GM12891 (cell line): ENCODE results near the gene SOX12.

ENCODE experiments used
- DNase-seq: peaks from one replicate; pipeline ENCODE4 v3.0.0; 2011; ENCODE audit warnings: low spot score; ENCODE audit not compliant: insufficient read length
- FAIRE-seq: peaks from 2 replicates; lab custom pipeline; 2011; peaks lifted over from hg19 to GRCh38; lab: Jason Lieb, UNC
- PAX5 ChIP-seq: IDR thresholded peaks from 2 replicates; pipeline ENCODE4 v1.6.1; 2011; ENCODE audit warnings: low read length, moderate library complexity, mild to moderate bottlenecking; ENCODE audit not compliant: insufficient read depth, severe bottlenecking
- POLR2A ChIP-seq: IDR thresholded peaks from 2 replicates; pipeline ENCODE4 v1.6.1; 2011; ENCODE audit warnings: low read depth, low read length, control low read depth
- POLR2AphosphoS5 ChIP-seq: IDR thresholded peaks from 2 replicates; pipeline ENCODE4 v1.6.1; 2011; ENCODE audit warnings: low read depth, low read length, control low read depth
- POU2F2 ChIP-seq: IDR thresholded peaks from 2 replicates; pipeline ENCODE4 v1.6.1; 2011; ENCODE audit warnings: low read depth, mild to moderate bottlenecking, control low read depth, low read length, moderate library complexity
- SPI1 ChIP-seq: IDR thresholded peaks from 2 replicates; pipeline ENCODE4 v1.6.1; 2011; ENCODE audit warnings: low read depth, low read length, control low read depth
- TAF1 ChIP-seq: IDR thresholded peaks from 2 replicates; pipeline ENCODE4 v1.6.1; 2011; ENCODE audit warnings: low read depth, low read length, control low read depth

Gene SOX12

GRCh38 chr20:361561-361960, 36.2 kb downstream of the SOX12 start:
- FAIRE-seq (peak; percentile 80), DNase-seq (no peak)
- TF ChIP-seq POU2F2 (peak; percentile 91), SPI1 (no peak), PAX5 (peak; percentile 89)

- TF ChIP-seq POLR2A (no peak), POLR2AphosphoS5 (no peak), TAF1 (no peak), POU2F2 (no peak), PAX5 (no peak), SPI1 (no peak)
- FAIRE-seq: no peak
- DNase-seq: no peak
These were observed 37.2 kb downstream of the SOX12 start for GRCh38 chr20:362271-363254.

GRCh38 chr20:363319-364078, 38.1 kb downstream of the SOX12 start:
- DNase-seq (no peak), FAIRE-seq (peak; percentile 9)
- TF ChIP-seq POU2F2 (no peak), SPI1 (no peak), TAF1 (no peak), POLR2A (no peak), PAX5 (no peak), POLR2AphosphoS5 (no peak)

GRCh38 chr20:364905-365794, 39.8 kb downstream of the SOX12 start:
- peak; percentile 31 for FAIRE-seq

GRCh38 chr20:366041-366718, 40.8 kb downstream of the SOX12 start:
- TF ChIP-seq PAX5 (no peak), TAF1 (no peak), POLR2A (no peak), POU2F2 (no peak), SPI1 (no peak), POLR2AphosphoS5 (no peak)
- no peak for FAIRE-seq
- no peak for DNase-seq

More at GRCh38 chr20:364905-365794, 39.8 kb downstream of the SOX12 start:
- TF ChIP-seq POLR2AphosphoS5: no peak
- DNase-seq: no peak

GRCh38 chr20:366719-367485, 41.5 kb downstream of the SOX12 start:
- FAIRE-seq (no peak), DNase-seq (no peak)
- TF ChIP-seq TAF1: no peak
- no peak for TF ChIP-seq POLR2AphosphoS5
- no peak for TF ChIP-seq POU2F2
- no peak for TF ChIP-seq SPI1
- no peak for TF ChIP-seq PAX5
- no peak for TF ChIP-seq POLR2A

GRCh38 chr20:367486-367887, 42.1 kb downstream of the SOX12 start:
- TF ChIP-seq POLR2AphosphoS5 (no peak), PAX5 (no peak), POLR2A (no peak), TAF1 (no peak), POU2F2 (no peak), SPI1 (no peak)
- FAIRE-seq (no peak), DNase-seq (no peak)

GRCh38 chr20:368915-369314, 43.6 kb downstream of the SOX12 start:
- FAIRE-seq (no peak), DNase-seq (no peak)
- TF ChIP-seq POLR2AphosphoS5 (no peak), POLR2A (no peak), SPI1 (no peak), PAX5 (no peak), TAF1 (no peak), POU2F2 (no peak)
